Psoas muscle (tissue), 8 donors: ENCODE measurements around the gene KCNA1. TPM values are rescaled to one million over a fixed set of nuclear protein-coding genes. Genes with fewer than 3 reads are reported as not detected.

Experiments
- ATAC-seq, 4 donors: fragments of 200-7000 bp; cut with Tn5 transposase; one replicate each; pipeline ENCODE4 v1.9.1; 2020; ENCODE audit warnings: moderate library complexity in 3 of 4, mild to moderate bottlenecking in 2 of 4
- DNase-seq, 2 donors: peaks; one replicate each; pipeline ENCODE4 v3.0.0-alpha.2; 2020
- H3K27ac ChIP-seq: fragments of 200-600 bp; one replicate; pipeline ENCODE4 v1.8.0; 2022
- H3K27me3 ChIP-seq, 3 donors: fragments of 200-600 bp in 1 of 3; one replicate each; pipeline versions ENCODE4 v1.6.1 to v1.8.0; 2013 to 2022; ENCODE audit warnings: low read length in 2 of 3, mild to moderate bottlenecking in 2 of 3, moderate library complexity in 1 of 3; ENCODE audit not compliant: insufficient read depth in 3 of 3
- H3K36me3 ChIP-seq, 2 donors: fragments of 200-600 bp in 1 of 2; one replicate each; pipeline versions ENCODE4 v1.6.1 to v1.8.0; 2013 to 2022; ENCODE audit warnings: low read depth in 1 of 2, mild to moderate bottlenecking in 1 of 2, moderate library complexity in 1 of 2; ENCODE audit not compliant: insufficient read depth in 1 of 2
- H3K4me1 ChIP-seq: fragments of 200-600 bp; one replicate; pipeline ENCODE4 v1.8.0; 2022
- H3K4me3 ChIP-seq: fragments of 200-600 bp; one replicate; pipeline ENCODE4 v1.8.0; 2022; ENCODE audit warnings: mild to moderate bottlenecking
- H3K9me3 ChIP-seq: fragments of 200-600 bp; one replicate; pipeline ENCODE4 v1.8.0; 2022
- WGBS, 3 donors: extraction: QIAGEN DNeasy Blood & Tissue Kit; methylation state at CpG; one replicate each; pipeline versions ENCODE4 v1.1.6 to v1.1.7; 2013; 5-methylcytosine and 5-hydroxymethylcytosine counted together
- intact Hi-C, 2 donors: fragments of 100-400 bp; cut with DNase I; formaldehyde crosslinking; loops; one replicate each; pipeline versions ENCODE4 v1.11.0 to v1.14.2; 2022
- long read RNA-seq, 2 donors: library from polyadenylated mRNA; unstranded; transcript quantifications; one replicate each; pipeline ENCODE4 v2.0.0, GENCODE V29; 2021
- polyA plus RNA-seq, 3 donors: library from polyadenylated mRNA; stranded (reverse); fragments of 200-250 nt; gene quantifications; one replicate each; pipeline ENCODE4 v1.2.3, GENCODE V29; 2013
- total RNA-seq, 4 donors: library from RNA; stranded (reverse); fragmentation: NEBNext Ultra II Directional in 2 of 4; extraction: Animal tissue kit (Norgen Biotek cat#: 25700) in 2 of 4; gene quantifications; one replicate each; pipeline versions ENCODE4 v1.2.1 to v1.2.4, GENCODE V29; 2021 to 2023
- TF ChIP-seq, protein P1 (sequence below): fragments of 200-600 bp; IDR thresholded peaks from one replicate; pipeline ENCODE4 v1.8.0; 2022; ENCODE audit warnings: antibody characterized with exemption
- donor health status: healthy with polysubstance abuse.
- donor health status: DM: no; HTN: no; CAD: no; lungs with moderate emphysema.
- donor health status: Bipolar disorder and iron deficiency.
- donor health status: healthy.
- donor health status: DM: yes; HTN: yes; CAD: no.
- donor health status: DM: no; HTN: no; CAD: no.
- donor health status: DM: no; HTN: no; CAD: no.
- donor health status: DM: yes; HTN: yes; CAD: no.

Gene KCNA1
- total RNA-seq (under 1 TPM in 2 of 4 donors, not detected in 2; 0.05 to 0.18 TPM), polyA plus RNA-seq (under 1 TPM in 2 of 3 donors, not detected in 1; 0.01 to 0.04 TPM)
- long read RNA-seq, donor 1 = 0 reads
- long read RNA-seq, donor 2 = 0 reads

- peaks cover 12% of the 10 kb centered on the region for H3K4me1 ChIP-seq
- no peaks in the 10 kb centered on the region for H3K36me3 ChIP-seq
- TF ChIP-seq, protein P1, sequence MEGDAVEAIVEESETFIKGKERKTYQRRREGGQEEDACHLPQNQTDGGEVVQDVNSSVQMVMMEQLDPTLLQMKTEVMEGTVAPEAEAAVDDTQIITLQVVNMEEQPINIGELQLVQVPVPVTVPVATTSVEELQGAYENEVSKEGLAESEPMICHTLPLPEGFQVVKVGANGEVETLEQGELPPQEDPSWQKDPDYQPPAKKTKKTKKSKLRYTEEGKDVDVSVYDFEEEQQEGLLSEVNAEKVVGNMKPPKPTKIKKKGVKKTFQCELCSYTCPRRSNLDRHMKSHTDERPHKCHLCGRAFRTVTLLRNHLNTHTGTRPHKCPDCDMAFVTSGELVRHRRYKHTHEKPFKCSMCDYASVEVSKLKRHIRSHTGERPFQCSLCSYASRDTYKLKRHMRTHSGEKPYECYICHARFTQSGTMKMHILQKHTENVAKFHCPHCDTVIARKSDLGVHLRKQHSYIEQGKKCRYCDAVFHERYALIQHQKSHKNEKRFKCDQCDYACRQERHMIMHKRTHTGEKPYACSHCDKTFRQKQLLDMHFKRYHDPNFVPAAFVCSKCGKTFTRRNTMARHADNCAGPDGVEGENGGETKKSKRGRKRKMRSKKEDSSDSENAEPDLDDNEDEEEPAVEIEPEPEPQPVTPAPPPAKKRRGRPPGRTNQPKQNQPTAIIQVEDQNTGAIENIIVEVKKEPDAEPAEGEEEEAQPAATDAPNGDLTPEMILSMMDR = no peak
- peaks cover 0 to 81% (median 21%) of the 10 kb centered on the region in 3 donors for H3K27me3 ChIP-seq
- H3K9me3 ChIP-seq = no peaks in the 10 kb centered on the region
- ATAC-seq (peak in 3 of 4 donors; percentile 44 to 64 (median 47)), DNase-seq (peak in 1 of 2 donors; percentile 23)
- intact Hi-C loops = no loop called here
- 0 to 1% (median 0%) methylated on average over 67 of the region's 67 CpGs for WGBS, 3 donors
- peak within 1 kb of the TSS; percentile 57 for H3K4me3 ChIP-seq
- no peak within 1 kb of the TSS for H3K27ac ChIP-seq
Measured at GRCh38 chr12:4909734-4910501, at the start of gene KCNA1. KCNA1 (plus strand) TSS chr12:4909905; CDS start chr12:4911379, 1,474 bp downstream.

DNA sequence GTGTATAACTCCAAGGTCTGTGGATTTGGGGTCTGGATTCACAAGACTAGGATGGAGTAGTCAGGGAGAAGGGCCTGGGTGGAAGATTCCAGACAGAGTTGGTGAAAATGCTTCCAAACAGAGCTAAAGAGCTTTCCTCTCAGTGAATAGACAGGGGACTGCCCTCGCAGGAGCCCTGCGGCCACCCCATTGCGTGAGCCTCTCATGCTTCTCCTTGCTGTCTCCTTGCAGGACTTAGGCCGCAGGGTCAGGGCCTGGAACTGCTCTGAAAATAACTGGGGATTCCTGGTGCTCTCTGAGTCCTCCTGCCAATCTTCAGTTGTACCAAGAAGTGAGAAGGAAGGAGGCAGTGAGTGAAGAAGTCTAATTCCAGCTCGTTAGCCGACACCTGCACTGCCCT, 49.0 kb upstream of the KCNA1 start:
- no peak for DNase-seq
- Histone ChIP-seq H3K27ac (no peak overlapping the region), H3K36me3 (no peaks in the 10 kb centered on the region), H3K9me3 (no peaks in the 10 kb centered on the region), H3K27me3 (peaks cover 0 to 8% (median 0%) of the 10 kb centered on the region in 3 donors), H3K4me3 (no peak overlapping the region), H3K4me1 (peaks cover 10% of the 10 kb centered on the region)
- TF ChIP-seq, protein P1 = no peak
- intact Hi-C loops = no loop called here
- WGBS, 3 donors = 87 to 91% (median 89%) methylated on average over 6 of the region's 6 CpGs
- ATAC-seq = no peak

DNA sequence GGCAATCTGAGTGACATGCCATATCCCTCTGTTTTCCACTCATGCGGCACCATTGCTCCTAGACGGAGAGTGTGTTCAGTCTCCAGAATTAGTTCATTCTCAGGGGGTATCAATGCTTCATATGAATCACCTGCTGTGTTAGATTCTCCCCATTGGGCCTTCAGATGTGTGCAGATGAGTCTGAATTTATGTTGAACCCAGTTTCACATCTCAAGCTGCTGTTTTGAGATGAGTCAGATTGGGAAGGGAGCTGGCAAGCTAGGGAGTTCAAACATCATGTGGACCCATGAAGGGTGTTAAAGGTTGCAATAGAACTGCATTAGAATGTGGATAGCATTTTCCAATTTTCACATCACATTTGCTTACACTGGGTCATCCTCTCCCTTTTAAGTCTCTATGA, 46.9 kb upstream of the KCNA1 start:
- TF ChIP-seq, protein P1 = no peak
- Histone ChIP-seq H3K4me1 (peaks cover 5% of the 10 kb centered on the region), H3K4me3 (no peak overlapping the region), H3K36me3 (no peaks in the 10 kb centered on the region), H3K27ac (no peak overlapping the region), H3K9me3 (no peaks in the 10 kb centered on the region), H3K27me3 (peaks cover 0 to 18% (median 3%) of the 10 kb centered on the region in 3 donors)
- intact Hi-C loops = no loop called here
- no peak for DNase-seq
- WGBS, 3 donors = 85 to 87% (median 86%) methylated on average over 2 of the region's 2 CpGs
- ATAC-seq = no peak

DNA sequence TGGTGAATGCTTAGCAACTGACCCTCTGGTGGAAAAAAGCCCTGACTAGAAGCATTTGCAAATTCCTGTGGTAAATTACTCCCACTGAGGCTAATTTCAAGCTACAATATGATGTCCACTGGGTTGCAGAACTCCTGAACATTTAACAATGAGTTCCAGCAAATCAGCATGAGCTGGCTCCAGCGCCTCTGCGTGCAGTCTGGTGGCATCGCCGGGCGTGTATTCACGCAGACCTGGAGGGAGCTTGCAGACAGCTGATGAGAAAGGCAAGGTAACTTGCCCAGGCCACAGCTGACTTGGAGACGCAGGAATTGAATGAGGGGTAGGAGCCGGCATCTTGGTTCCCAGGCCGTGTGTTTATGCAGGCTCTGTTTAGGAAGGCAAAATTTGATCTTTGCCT, 45.1 kb upstream of the KCNA1 start:
- TF ChIP-seq, protein P1 = no peak
- intact Hi-C loops = no loop called here
- Histone ChIP-seq H3K27ac (no peak overlapping the region), H3K4me1 (no peaks in the 10 kb centered on the region), H3K36me3 (no peaks in the 10 kb centered on the region), H3K4me3 (no peak overlapping the region), H3K9me3 (no peaks in the 10 kb centered on the region), H3K27me3 (peaks cover 0 to 20% (median 3%) of the 10 kb centered on the region in 3 donors)
- no peak for ATAC-seq
- 85 to 87% (median 85%) methylated on average over 9 of the region's 9 CpGs for WGBS, 3 donors
- DNase-seq = no peak
